Measurements from ENCODE around the gene LMBR1.

The LMBR1 gene

DNA sequence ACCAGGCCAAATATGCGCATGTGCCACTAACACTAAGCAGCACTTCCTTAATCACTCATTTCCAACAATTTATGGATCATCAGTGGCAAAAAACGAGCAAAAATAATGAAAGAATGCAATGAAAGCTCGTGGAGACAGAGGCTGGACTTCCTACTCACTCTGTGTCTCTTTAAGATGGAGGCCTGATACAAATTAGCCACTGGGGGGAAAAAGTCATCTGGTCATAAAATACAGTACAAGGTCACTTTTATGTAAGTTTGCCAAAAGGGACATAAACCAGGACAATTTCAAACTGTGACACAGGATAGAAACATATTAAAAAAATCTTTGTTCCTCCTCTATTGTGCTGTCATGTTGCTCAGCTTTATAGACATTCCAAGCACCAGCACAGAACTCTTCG is 101.7 kb downstream of the LMBR1 start:
- DNase-seq, result no peak

DNA sequence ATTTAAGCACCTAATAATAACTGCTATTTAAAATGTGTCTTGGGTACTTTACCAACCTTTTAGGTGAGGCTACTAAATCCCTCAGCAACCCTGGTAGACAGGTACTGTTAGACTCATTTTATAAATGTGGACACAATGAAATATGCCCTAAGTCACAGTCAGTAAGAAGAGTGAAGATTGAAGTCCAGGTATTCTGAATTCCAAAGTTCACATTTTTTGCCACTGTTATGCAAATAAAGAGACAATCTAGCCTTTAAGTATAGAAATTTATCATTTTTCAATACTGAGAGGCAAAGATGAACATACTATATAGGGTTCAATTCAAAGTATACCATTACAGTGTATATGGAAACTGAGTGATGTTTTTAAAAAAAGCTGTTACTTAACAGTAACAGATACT is 102.7 kb downstream of the LMBR1 start:
- DNase-seq, result no peak

DNA sequence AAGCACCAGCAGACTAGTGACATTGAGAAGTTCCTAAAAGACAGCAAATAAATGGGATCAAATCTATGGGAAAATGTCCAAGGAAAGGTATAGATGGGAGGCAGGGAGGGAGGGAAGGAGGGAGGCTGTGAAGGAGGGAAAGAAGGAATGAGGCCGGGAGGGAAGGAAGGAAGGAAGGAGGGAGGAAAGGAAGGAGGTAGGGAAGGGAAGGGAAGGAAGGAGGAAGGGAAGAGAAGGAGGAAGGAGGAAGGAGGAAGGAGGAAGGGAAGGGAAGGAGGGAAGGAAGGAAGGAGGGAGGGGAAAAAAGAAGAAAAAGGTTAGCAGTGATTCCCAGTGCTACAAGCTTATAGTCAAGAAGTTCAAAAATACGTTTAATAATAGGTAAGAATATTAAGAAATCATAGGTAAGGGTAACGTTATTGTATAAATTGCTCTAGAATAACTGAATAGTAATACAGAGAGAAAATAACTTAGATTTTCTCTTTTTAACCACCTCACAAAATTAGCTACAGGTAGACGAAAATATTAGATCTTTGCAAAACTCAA is 106.9 kb downstream of the LMBR1 start:
- no peak for DNase-seq

DNA sequence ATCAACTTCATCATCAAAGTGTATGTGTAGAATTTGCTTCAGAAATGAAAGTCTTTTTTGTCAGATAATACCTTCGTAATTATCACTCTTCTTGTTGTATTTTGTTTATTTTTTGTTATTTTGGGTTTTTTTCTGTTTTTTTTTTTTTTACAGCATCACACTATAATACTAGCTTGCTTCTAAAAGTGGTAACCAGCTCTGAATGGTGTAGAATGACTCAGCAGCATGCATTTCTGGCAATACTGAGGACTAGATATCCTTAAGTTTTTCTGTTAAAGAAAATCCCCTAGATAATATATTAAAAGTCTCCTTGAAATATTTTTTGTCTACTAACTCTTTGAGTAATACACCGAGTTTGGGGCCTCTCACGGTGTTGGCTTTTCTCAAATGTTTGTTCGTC is 109.1 kb downstream of the LMBR1 start:
- DNase-seq, result no peak

DNA sequence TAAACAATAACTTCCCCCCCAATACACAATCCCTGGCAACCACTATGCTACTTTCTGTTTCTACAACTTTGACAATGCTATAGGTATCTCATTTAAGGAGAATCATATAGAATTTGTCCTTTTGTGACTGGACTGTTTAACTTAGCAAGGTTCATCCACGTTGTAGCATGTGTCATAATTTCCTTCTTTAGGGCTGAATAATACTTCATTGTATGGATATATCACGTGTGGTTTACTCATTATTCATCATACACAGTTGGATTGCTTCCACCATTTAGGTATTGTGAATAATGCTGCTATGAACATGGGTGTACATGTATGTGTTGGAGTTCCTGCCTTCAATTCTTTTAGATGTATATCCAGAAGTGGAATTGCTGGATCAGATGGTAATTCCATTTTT is 111.0 kb downstream of the LMBR1 start:
- DNase-seq, result no peak

DNA sequence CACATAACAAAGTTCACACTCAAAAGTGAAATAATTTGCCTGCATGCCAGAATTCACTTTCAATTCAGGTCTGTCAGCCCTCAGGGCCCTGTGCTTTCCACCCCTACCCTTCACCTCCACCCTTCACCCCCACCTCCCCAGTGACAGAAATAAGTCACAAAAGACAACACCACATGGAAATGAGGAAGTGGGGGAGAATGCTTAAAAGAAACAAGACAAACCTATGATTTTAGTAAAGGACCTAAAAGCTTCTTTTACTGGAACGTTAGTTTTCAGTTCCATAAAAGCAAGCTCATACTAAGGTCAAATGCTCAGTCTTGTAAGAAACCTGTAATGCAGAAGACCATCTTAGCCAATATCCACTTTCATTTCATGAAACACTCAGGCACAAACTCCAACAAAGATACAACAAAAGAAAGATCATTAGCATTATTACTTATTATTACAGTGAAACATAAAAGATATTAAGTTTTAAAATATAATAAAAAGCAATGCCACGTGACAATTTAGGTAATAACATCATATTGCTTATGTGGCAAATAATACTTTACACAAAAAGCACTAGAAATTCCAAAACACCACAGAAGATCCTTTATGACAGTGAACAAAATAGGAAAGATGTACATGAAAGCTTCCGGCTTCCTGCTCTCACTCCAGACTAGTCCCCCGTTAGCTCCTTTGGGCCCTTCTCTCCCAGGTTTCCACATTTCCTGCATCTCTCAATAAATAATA is 112.1 kb downstream of the LMBR1 start:
- DNase-seq, result no peak

DNA sequence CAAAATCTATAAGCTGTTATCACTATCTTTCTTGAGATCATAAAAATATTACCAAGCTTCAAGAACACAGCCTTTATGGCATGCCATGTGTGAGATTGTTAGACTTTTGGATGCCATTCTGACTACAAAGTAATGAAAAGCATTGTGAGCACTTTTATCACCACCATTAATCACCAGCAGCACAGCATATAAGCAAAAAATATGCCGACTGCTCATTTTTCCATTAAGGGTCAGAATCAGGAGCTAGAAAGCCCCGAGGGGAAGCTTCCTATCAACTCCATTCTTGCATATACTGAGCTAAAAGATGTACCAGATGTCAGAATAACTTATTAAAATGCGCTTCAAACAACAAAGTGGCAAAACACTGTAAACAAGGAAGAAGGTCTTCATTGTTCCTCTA is 114.3 kb downstream of the LMBR1 start:
- DNase-seq, result no peak

DNA sequence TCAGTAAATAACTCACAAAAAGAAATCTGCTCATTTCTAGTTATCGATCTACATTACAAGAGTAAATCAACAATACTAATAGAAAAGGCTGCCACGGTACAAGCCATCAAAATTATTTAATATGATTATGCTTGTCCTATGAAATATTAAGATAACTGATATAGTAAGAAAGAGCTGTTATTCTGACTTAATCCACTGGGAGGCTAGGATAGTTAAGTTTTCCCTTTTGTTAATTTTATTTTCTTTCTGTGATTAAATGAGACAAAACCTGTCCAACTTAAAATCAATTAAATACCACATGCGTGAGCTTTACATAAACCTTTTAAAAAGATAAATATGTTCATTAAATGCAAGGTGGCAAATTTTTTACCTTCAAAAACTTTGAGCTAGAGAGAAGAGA is 114.8 kb downstream of the LMBR1 start:
- no peak for DNase-seq

DNA sequence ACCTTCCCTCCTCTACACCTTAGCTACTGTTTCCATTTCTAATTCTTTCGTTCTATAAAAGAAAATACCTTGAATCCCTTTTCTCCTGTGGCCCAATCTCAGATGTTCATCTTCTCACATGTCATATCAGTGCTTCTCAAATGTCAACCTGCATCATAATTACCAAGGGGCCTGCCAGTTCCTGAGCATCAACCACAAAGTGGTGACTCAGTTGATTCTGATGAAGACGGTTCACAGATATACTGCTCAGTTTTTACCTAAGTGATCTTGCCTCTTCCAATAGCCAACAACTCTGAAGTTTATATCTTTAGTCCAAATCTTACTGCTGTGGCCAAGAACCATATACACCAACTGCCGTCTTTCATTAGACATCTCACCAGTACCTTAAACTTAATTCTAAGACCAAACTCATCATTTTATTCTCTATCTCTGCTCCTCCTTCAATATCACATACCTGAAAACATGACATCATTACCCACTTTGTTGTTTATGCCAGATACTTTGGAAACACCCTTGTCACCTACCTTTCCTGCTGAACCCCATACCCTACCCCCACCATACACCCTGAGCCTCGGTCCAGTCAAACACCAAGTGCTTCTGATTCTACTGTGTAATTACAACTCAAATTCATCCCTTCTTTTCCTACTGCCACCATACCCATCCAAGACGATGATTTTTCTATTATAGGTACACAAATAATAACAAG is 115.5 kb downstream of the LMBR1 start:
- peak; percentile 34 for DNase-seq

DNA sequence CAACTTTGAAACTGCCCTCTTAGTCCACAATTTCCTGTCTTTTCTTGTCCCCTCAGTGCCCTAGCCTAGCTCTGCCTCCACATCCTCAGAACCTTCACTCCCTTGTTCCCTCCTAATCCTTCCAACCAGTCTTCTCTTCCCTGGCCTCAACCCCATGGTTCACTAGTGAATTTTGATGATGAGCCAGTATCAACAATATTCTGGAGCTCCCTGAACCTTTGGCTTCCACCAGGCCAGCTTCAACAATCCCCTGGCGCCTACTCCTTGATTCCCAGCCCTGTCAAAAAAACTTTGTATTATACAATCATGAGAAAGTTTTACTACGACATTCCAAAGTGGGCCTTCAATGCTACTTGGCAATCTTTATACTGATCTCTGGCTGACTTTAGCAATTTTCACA is 116.5 kb downstream of the LMBR1 start:
- DNase-seq, result no peak

DNA sequence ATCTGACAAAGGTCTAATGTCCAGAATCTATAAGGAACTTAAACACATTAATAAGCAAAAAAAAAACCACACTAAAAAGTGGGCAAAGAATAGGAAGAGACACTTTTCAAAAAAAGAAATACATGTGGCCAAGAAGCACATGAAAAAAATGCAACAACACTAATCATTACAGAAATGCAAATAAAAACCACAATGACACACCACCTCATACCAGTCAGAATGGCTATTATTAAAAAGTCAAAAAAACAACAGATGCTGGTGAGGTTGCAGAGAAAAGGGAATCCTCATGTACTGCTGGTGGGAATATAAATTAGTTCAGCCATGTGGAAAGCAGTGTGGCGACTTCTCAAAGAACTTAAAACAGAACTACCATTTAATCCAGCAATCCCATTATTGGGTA is 119.0 kb downstream of the LMBR1 start:
- no peak for DNase-seq

DNA sequence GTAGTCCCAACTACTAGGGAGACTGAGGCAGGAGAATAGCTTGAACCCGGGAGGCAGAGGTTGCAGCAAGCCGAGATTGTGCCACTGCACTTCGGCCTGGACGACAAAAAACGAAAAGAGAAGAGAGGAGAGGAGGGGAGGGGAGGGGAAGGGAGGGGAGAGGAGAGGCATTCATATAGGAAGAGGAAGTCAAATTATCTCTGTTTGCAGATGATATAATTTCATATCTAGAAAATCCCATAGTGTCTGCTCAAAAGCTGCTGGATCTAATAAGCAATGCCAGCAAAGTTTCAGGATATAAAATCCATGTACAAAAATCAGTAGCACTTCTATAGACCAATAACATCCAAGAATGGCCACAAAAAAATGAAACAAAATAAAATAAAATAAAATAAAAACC is 120.3 kb downstream of the LMBR1 start:
- no peak for DNase-seq

DNA sequence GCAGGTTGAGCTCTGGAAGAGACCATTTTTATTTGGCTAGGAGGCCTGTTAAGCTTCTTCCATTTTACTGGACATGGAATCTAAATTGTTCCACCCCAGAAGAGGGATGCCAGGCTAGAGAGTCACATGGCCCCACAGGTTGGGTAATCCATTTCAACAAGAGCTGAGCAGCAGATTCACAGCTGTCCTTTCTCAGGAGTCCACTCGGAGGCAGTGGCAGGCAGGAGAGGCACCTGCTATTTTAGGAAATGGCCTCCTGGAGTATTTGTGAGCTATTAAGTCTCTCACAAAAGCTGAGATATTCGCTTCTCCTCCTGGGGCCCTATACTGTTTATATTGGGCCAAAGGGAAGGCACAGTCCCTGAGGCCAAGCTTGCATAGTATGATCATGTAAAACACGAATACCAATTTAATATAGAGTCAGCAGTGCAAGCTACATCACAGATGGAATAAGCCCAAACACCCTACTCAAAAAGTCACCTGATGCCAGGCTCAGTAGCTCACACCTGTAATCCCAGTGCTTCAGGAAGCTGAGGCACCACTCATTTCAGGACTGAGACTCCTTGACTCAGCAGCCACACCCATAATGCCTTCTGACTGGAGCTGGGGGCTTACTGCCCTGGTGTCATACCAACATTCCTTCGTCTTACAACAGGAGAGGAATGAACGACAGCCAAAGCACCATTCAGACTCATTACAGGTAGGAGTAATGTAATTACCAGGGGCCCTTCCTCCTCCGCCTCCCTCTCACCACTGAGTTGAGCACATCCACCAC is 124.1 kb downstream of the LMBR1 start:
- no peak for DNase-seq

DNA sequence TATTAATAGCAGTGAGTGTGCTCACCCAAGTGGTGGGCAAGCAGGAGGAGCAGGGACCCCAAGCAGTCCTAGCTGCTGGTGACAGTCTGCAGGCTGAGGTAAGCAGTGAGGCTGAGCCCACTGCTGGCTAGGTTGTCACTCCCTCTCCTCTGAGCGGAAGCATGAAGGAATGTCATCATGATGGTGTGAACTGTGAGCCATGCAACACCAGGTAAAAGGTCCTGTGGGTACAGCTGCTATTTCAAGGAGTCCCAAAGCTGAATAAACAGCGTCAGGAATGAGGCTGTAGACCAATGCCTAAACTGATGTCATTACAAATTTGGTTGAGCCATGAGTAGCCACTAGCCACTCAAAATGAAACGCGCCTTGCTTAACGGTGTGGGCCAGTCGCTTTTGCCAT is 126.3 kb downstream of the LMBR1 start:
- DNase-seq, result no peak

DNA sequence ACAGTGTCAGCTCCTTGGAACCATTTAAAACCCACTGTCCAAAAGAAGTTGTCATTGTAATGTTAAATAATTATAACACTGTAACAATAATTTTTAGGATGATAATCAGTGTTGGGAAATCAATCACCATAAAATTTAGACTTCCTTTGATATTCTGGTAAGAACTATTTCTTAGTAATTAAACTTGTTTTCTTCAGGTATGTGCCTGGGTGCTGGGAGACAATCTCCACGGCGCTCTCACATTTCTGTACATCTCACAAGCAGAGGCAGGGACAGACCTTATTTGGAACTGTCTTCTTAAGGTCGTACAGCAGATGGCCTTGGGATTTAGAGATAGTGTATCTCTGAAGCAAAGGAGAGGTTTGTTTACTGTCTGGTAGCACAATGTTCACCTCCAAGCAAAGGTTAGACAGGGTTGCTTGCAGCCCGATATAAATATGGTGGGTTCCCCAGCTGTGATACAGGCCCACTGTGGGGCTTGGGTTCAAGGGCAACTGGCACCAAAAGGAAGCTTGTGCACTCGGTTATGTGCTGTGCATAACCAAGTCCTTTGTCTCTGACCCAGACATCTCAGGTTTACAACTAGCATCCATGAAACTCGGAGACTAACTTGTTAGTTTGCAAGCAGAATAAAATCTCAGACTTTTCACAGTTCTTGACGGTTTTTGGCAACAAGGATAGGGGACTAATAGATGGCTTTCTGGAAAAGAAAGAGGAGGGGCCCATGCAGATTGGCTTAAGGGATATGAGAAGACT is 126.9 kb downstream of the LMBR1 start:
- no peak for DNase-seq

DNA sequence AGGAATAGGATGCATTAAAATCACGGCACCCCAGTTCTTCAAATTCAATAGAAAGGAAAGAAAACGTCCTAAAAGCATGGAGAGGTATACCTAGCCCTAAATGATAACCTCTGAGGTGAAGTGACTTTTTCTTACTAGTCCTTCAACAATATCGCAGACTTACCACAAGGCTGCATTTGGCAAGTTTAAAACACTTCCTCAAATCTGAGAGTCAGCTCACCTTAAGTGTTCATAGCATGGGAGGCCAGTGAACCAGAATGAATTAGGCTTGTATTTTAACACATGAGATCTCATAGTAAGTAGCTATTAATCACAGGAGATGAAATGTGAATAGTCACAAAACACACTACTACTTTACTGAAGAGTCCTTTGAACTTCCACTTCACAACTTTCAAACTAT is 128.2 kb downstream of the LMBR1 start:
- no peak for DNase-seq

DNA sequence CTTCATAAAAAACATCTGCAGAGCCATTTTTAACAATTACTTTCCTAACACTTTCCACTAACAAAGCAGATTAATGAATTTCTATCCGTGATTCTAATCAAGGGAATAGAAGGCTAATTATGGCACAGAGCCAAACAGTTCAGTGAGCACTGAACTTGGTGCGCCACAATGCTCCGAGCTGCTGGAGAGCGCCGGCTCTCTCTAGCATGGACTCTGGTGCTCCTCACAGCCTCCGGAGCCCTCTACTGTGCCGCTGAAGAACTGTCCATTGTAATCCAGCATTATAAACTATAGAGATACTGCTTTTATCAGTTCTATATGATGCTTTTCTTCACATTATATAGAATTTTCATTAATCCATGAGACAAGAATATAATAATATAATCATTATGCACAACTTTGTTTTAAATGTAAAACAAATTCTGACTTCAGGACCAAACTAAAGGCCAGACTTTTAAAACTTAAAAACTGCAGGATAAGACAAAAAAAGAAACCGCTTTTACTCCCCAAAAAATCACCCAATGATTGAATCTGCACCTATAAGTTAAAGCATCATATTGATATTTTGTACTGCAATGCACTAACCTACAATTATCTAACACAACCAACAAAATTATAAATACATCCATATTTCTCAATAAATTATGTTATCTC is 128.8 kb downstream of the LMBR1 start:
- DNase-seq, result no peak

DNA sequence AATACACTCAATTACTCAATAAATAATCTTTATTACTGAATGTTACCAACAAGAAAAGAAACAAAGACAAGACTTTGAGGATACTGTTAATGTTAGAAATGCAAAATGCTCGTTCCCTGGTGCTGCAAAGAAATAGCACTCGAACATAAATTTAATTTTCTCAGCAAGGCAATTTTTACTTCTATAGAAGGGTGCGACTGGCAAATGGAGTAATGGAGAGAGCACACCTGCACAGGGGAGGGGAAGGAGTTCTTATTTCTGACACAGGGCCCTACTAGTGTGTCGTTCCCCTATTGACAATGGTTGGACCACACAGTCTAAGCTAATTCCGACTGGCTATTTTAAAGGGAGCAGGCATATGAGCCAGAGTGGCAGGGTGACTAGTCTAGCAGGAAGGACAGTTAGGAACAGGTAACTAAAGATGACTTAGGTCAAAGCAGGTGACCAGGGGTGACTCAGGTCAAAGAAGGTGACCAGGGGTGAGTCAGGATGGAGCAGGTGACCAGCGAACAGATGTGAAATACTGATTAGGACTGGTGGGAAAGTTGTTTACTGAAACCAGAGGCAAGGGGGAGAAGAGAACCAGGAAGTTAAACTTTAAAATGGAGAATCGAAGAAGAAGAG is 133.3 kb downstream of the LMBR1 start:
- no peak for DNase-seq

DNA sequence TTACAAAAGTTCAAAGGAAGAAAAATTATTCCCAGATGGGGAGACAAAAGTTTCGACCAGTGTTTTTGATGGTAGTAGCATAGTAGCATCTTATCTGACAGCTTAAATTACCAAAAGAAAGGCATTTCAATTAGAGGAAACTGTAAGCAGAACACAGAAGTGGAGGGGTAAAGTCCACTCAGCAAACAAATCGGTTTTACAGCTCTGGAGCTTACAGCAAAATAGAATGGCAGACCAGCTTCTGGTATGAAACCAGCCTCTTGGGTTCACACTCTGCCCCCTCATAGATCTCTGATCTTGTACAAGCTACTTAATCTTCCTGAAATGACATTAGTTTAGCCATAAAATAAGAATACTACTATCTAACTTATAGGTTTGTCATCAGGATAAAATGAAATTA is 133.8 kb downstream of the LMBR1 start:
- DNase-seq, result no peak

DNA sequence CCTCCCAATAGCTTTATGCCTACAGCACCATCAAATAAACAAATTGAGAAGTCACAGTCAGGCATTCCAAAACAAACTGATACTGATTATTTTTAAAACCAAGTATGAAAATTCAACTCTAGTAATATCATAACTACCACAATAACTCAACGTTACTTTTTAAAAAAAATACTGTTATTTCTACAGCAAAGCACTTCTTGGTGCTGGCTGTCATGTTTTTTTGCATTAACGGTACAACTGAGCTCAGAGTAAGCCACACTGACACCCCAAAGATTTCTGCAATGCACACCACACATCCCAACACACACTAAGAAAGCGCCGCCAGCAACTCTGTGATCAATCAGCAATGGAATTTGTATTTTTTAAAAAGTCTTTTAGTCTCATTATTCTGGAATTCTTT is 138.8 kb downstream of the LMBR1 start:
- no peak for DNase-seq

DNA sequence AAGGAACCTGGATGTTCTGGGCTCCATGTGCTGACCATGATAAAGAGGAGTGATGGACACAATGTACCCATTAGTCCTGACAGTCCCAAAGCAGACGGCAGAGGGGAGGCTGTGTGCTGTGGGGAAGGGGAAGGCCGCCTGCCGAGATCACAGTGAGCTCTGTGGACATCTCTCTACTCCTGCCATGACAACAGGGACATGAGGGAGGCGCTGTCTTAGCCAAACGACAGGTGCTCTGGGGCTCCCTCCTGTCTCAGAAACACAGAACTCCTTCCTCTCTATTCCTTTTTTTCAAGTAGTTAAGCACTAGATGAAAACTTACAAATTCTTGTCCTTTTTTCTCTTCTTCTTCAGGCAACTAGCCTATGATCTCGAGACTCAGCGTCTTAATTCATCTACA is 139.4 kb downstream of the LMBR1 start:
- no peak for DNase-seq

DNA sequence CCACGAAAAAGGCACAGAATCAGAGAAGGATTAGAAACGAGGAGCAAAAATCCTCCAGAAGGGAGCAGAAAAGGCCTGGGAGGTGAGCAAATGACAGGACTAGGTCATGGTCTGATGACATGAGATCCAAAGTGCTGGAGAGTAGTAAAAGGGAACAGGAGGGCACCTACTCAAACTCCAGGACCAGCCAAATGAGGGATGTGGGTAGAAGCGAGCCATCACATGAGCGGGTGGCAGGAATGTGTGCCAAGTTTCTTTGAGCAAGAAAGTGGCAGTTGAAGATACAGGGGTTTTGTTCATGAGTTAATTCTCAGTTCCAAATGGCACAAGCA is 139.8 kb downstream of the LMBR1 start:
- DNase-seq, result no peak

Measured in activated naive CD4-positive, alpha-beta T cell treated with Interleukin-2 at 50 U/mL for 16 hours (primary cell).